ENCODE results near the gene ENTPD1.

ENTPD1 gene

DNA sequence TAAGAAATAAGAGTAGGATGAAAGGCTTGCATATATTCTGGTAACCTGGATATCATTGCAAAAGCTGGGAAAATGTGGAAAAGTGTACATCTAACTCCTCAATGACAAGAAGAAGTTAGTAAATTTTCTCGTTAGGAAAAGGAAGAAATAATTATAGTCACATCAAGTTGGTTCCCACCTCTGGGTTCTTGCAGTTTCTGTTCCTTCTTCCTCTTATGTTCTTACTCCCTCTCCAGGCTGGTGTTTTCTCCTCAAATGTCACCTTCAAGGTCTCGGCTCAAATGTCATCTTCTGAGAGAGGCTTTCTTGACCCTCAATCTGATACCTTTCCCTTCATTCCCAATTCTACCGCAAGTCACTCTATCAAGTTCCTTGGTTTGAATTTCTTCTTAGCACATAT lies 64.4 kb downstream of the ENTPD1 start:
- TF ChIP-seq, protein P1, sequence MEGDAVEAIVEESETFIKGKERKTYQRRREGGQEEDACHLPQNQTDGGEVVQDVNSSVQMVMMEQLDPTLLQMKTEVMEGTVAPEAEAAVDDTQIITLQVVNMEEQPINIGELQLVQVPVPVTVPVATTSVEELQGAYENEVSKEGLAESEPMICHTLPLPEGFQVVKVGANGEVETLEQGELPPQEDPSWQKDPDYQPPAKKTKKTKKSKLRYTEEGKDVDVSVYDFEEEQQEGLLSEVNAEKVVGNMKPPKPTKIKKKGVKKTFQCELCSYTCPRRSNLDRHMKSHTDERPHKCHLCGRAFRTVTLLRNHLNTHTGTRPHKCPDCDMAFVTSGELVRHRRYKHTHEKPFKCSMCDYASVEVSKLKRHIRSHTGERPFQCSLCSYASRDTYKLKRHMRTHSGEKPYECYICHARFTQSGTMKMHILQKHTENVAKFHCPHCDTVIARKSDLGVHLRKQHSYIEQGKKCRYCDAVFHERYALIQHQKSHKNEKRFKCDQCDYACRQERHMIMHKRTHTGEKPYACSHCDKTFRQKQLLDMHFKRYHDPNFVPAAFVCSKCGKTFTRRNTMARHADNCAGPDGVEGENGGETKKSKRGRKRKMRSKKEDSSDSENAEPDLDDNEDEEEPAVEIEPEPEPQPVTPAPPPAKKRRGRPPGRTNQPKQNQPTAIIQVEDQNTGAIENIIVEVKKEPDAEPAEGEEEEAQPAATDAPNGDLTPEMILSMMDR (IDR thresholded peaks at IDR 0.05; ENCODE audit: borderline replicate concordance, insufficient read depth, low read depth, low read length), result no peak
- no peak overlapping the region for H3K4me3 ChIP-seq (ENCODE audit: low read depth, low read length)

DNA sequence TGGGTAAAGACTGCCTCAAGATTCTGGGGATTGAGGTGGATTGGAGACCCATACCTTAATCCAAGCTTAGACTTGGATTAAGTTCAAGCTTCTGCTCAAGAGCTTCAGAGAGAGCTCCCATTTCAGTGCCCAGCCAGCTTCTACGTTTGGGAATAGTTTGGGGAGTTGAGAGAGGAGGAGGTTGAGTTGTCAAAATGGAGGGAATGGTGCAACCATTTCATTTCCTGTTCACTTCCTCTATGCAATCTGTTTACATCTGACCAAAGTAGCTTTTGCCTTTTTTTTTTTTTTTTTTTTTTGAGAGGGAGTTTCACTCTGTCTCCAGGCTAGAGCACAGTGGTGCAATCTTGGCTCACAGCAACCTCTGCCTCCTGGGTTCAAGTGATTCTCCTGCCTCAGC lies 65.8 kb downstream of the ENTPD1 start:
- TF ChIP-seq, protein P1 (IDR thresholded peaks at IDR 0.05; ENCODE audit: borderline replicate concordance, insufficient read depth, low read depth, low read length), result no peak
- no peak overlapping the region for H3K4me3 ChIP-seq (ENCODE audit: low read depth, low read length)

DNA sequence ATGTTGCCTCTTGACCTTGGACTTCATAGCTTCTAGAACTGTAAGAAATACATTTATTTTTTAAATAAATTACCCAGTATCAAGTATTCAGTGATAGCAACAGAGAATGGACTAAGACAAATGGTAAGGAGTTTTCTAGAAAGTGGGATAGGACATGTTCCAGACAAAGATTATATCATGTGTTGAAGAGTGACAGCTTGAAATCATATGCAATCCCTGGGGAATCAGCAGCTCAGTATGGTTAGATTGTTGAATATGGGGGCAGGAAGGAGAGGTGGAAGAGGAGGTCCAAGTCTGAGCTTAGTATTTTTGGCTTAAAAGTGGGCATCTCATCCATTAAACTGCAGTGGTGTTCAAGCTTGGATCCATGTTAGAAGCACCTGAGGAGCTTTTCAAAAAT lies 74.1 kb downstream of the ENTPD1 start:
- TF ChIP-seq, protein P1 (IDR thresholded peaks at IDR 0.05; ENCODE audit: borderline replicate concordance, insufficient read depth, low read depth, low read length), result no peak
- no peak overlapping the region for H3K4me3 ChIP-seq (ENCODE audit: low read depth, low read length)

DNA sequence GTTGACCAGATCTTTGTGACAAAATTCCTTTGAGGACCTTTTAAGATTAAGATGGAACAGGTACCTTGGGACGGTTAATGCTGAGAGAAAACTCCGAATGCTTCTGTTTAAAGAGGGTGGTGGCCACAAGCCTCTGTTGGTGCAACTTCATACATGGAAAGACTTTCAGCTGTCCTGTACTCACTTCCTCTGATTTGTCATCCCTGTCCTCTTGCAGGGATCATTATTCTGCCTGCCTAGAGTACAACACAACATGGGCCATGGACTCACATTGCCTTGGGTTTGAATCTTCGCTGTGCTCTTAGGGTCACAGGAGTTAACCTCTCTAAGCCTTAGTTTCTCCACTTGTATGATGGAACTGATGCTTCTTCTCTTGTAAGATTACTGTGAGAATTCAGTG lies 75.1 kb downstream of the ENTPD1 start:
- no peak overlapping the region for H3K4me3 ChIP-seq (ENCODE audit: low read depth, low read length)
- TF ChIP-seq, protein P1 (IDR thresholded peaks at IDR 0.05; ENCODE audit: borderline replicate concordance, insufficient read depth, low read depth, low read length), result no peak

DNA sequence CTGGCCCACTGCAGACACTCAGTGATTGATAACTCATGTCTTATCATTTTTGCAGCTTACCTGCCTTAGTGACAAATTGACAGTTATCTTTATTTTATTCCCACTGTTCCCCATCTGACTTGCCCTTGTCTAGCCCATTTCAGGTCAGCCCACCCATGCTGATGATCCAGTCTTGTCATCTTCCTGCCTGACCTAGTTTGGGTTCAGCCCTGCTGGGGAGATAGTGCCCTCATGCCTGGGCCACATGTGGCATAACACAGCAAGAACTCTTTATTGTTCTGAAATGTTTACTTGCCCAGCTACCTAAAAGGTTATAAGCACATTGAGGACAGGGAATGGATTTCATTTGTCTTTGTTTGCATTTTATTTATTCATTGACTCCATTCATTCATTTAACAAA lies 75.6 kb downstream of the ENTPD1 start:
- no peak overlapping the region for H3K4me3 ChIP-seq (ENCODE audit: low read depth, low read length)
- TF ChIP-seq, protein P1 (IDR thresholded peaks at IDR 0.05; ENCODE audit: borderline replicate concordance, insufficient read depth, low read depth, low read length), result no peak

DNA sequence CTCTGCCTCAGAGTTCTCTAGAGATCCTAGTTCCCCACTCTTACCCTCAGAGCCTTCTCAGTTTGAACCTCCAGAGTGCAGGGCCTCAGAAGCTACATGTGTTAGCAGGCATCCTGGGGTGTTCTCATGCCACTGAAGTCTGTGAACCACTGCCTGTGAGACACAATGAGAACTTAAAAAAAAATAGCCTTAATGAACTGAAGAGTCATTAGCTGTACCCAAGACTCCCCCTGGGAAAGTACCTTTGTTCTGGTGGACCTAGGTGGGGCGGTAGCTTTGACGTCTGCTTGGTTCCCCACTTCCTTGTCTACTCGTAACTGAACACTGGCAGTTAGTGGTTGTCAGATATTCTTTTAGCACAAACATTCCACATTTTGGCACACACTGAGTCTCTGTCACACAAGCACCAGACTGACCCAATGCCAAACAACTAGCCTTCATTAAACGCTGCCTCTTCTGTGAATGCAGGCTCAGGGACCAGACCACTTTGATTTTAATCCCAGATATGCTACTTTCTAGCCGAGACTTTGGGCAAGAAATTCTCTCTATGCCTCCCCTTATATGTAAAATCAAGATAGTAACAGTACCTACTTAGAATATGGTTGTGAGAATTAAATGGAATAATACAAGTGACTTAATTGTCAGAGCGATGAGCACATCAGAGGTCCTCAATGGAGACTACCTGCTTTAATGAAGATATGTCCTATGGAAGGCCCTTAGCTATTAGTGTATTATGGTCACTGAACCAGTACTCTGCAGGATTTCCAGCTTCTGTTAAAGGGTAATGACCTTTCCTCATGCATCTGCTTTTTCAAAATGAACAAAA lies 76.5 kb downstream of the ENTPD1 start:
- TF ChIP-seq, protein P1 (IDR thresholded peaks at IDR 0.05; ENCODE audit: borderline replicate concordance, insufficient read depth, low read depth, low read length), result no peak
- H3K4me3 ChIP-seq (ENCODE audit: low read depth, low read length), result no peak overlapping the region

DNA sequence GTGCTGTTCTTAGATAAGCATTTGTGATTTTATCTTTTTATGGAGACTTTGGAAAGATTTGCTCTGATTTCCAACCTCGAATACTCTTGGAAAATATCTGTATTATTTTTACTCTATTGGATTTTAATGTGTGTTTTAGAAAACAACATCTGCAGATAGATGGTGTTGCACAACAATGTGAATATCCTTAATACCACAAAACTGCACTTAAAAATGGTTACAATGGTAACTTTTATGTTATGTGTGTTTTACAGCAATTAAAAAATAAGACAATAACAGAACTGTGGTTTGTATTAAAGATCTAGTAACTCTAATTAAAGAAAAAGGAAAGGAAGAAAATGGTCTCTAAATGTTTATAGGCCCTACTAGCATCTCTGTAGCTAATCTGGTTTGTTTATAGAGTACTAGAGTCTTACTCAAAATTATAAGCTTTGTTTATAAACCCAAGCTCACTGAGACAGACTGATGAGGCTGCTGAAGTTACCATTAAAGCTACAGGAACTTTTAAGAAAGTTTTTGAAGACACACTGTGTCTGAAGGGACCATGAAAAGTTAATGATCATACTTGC lies 77.2 kb downstream of the ENTPD1 start:
- TF ChIP-seq, protein P1 (IDR thresholded peaks at IDR 0.05; ENCODE audit: borderline replicate concordance, insufficient read depth, low read depth, low read length), result no peak
- H3K4me3 ChIP-seq (ENCODE audit: low read depth, low read length), result no peak overlapping the region
